Measurements from ENCODE around the gene MARVELD1. TPM values are rescaled to one million over a fixed set of nuclear protein-coding genes. Genes with fewer than 3 reads are reported as not detected.

Gene MARVELD1
- total and polyA plus RNA-seq, 2 of the 8 experiments (the other 6 are each of a cell fraction or from before 2014, with no cell fraction given): 28.1 to 37.3 TPM

GRCh38 chr10:97740613-97741012 is 27.1 kb downstream of the MARVELD1 start:
- H2BK12ac ChIP-seq (ENCODE audit: low read depth, low read length): no peak overlapping the region
- no peak overlapping the region for H2BK120ac ChIP-seq (replicated peaks; ENCODE audit: low read depth, low read length)
- CTCF ChIA-PET (ENCODE audit: partially characterized antibody): interaction anchor here (1.3 to 1.6 kb wide), 2 partner anchors 22 to 39 kb away, joined by 3 to 4 read pairs; no protein-coding TSS in a partner anchor
- no peak overlapping the region for H4K5ac ChIP-seq (ENCODE audit: insufficient read length, low read depth, low read length)
- no peak for DNase-seq (ENCODE audit: low read depth in 1 of 2, low spot score in 2 of 2)
- H3K18ac ChIP-seq (ENCODE audit: extremely low read depth, low read length): no peak overlapping the region
- no peak overlapping the region for H3K23ac ChIP-seq (ENCODE audit: insufficient read length)
- no peak overlapping the region for H3K27ac ChIP-seq (ENCODE audit: low read depth, low read length)
- peaks cover 9 to 12% (median 11%) of the 10 kb centered on the region in 4 experiments for H3K27me3 ChIP-seq (replicated peaks in 1 of 4; ENCODE audit: control insufficient read depth in 3 of 4, extremely low read depth in 1 of 4, insufficient read depth in 3 of 4, low read length in 3 of 4)
- H3K4ac ChIP-seq (replicated peaks; ENCODE audit: insufficient read length, low read depth, low read length): no peak overlapping the region
- peaks cover 6 to 7% of the 10 kb centered on the region in 2 experiments for H3K9me3 ChIP-seq (ENCODE audit: insufficient read depth in 2 of 2, low read depth in 1 of 2, low read length in 1 of 2)
- peaks cover 0 to 6% (median 3%) of the 10 kb centered on the region in 4 experiments; a peak in 5 of 7 replicates for H3K4me1 ChIP-seq (replicated peaks in 1 of 4; ENCODE audit: control insufficient read depth in 3 of 4, insufficient read depth in 4 of 4, low read length in 3 of 4)
- 90% methylated on average over 2 of the region's 2 CpGs; no CpG with 5 or more reads in 1 of the 2 experiments for WGBS, 2 experiments (ENCODE audit: extremely low coverage in 1 of 2, insufficient coverage in 1 of 2, insufficient read length in 1 of 2, insufficient replicate concordance in 2 of 2, low coverage in 1 of 2, low lambda C conversion rate in 2 of 2, missing lambda C conversion rate in 1 of 2)
- H2BK15ac ChIP-seq (ENCODE audit: low read length): no peak overlapping the region
- peaks cover 6 to 18% of the 10 kb centered on the region in 2 experiments for H4K20me1 ChIP-seq (replicated peaks in 1 of 2; ENCODE audit: control insufficient read depth in 1 of 2, insufficient read depth in 2 of 2, low read length in 2 of 2)
- H2AK5ac ChIP-seq (ENCODE audit: low read depth, low read length): no peak overlapping the region
- peaks cover 4 to 36% of the 10 kb centered on the region in 2 experiments; a peak in 3 of 4 replicates for H3K79me2 ChIP-seq (ENCODE audit: control insufficient read depth in 1 of 2, insufficient read depth in 2 of 2, low read length in 2 of 2)
- peaks cover 13% of the 10 kb centered on the region for H3K79me1 ChIP-seq (ENCODE audit: low read depth, low read length)
- POLR2A ChIA-PET (ENCODE audit: partially characterized antibody): interaction anchor here (1.3 kb wide), 2 partner anchors 12 to 13 kb away, joined by 3 to 4 read pairs; no protein-coding TSS in a partner anchor
- H2AFZ ChIP-seq (ENCODE audit: low read length): no peak overlapping the region
- H3K4me2 ChIP-seq (ENCODE audit: insufficient read depth in 1 of 2, low read depth in 2 of 2, low read length in 2 of 2): no peak overlapping the region
- H4K91ac ChIP-seq (replicated peaks; ENCODE audit: insufficient read length, low read length): no peak overlapping the region
- no peak for FAIRE-seq
- H3K14ac ChIP-seq (ENCODE audit: insufficient read length): no peak overlapping the region
- H2BK20ac ChIP-seq (ENCODE audit: low read length): no peak overlapping the region
- H3K4me3 ChIP-seq (ENCODE audit: extremely low read depth in 1 of 4, insufficient read depth in 2 of 4, low read depth in 3 of 4, low read length in 4 of 4): no peak overlapping the region
- H4K8ac ChIP-seq (ENCODE audit: extremely low read depth, insufficient read depth, low read length): no peak overlapping the region
- no peak overlapping the region for H2BK5ac ChIP-seq (ENCODE audit: low read depth, low read length)
- no peak overlapping the region for H3K9ac ChIP-seq (replicated peaks in 1 of 4; ENCODE audit: extremely low read depth in 1 of 4, low read depth in 3 of 4, low read length in 3 of 4)
- H3K23me2 ChIP-seq (ENCODE audit: low read depth, low read length): peaks cover 12% of the 10 kb centered on the region
- no peak overlapping the region for H3K56ac ChIP-seq (replicated peaks; ENCODE audit: insufficient read length, low read depth, low read length)
- H3K36me3 ChIP-seq (ENCODE audit: control insufficient read depth in 2 of 4, insufficient read depth in 4 of 4, low read length in 3 of 4): peaks cover 10 to 53% (median 22%) of the 10 kb centered on the region in 4 experiments; a peak in 7 of 8 replicates
- no peak for TF ChIP-seq KDM1A (IDR thresholded peaks at IDR 0.05; ENCODE audit: borderline replicate concordance, low read length)
- TF ChIP-seq SRF (IDR thresholded peaks at IDR 0.05; ENCODE audit: low read depth, low read length): no peak
- TF ChIP-seq CBX5 (IDR thresholded peaks at IDR 0.05; ENCODE audit: low read depth, low read length): no peak
- TF ChIP-seq SIRT6 (IDR thresholded peaks at IDR 0.05; ENCODE audit: low read length): no peak
- TF ChIP-seq ATF2 (IDR thresholded peaks at IDR 0.05; ENCODE audit: low read length): no peak
